ENCODE results near the gene POLR2I.

- TF ChIP-seq, protein P1, sequence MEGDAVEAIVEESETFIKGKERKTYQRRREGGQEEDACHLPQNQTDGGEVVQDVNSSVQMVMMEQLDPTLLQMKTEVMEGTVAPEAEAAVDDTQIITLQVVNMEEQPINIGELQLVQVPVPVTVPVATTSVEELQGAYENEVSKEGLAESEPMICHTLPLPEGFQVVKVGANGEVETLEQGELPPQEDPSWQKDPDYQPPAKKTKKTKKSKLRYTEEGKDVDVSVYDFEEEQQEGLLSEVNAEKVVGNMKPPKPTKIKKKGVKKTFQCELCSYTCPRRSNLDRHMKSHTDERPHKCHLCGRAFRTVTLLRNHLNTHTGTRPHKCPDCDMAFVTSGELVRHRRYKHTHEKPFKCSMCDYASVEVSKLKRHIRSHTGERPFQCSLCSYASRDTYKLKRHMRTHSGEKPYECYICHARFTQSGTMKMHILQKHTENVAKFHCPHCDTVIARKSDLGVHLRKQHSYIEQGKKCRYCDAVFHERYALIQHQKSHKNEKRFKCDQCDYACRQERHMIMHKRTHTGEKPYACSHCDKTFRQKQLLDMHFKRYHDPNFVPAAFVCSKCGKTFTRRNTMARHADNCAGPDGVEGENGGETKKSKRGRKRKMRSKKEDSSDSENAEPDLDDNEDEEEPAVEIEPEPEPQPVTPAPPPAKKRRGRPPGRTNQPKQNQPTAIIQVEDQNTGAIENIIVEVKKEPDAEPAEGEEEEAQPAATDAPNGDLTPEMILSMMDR (IDR thresholded peaks at IDR 0.05; ENCODE audit: low read length), result no peak
- no peak for TF ChIP-seq EZH2 (optimal IDR thresholded peaks at IDR 0.05; ENCODE audit: low read depth, low read length)
- TF ChIP-seq EZH2phosphoT487 (IDR thresholded peaks at IDR 0.05; ENCODE audit: low read length), result no peak
Observed at GRCh38 chr19:36072081-36072480, 42.6 kb downstream of the POLR2I start.
